GM18499 (cell line): ENCODE results near the gene MGAT4A.
A peak's percentile ranks its signal among the peaks of the same experiment; 100 is the strongest.
"Not testable (repeated sequence)": the region's sequence is repeated elsewhere in the genome, so short reads cannot be mapped to it uniquely, and the experiment has no call there.

Source experiments
- ATAC-seq: cut with Tn5 transposase; IDR thresholded peaks from one replicate; pipeline ENCODE4 v1.9.1; 2021; ENCODE audit warnings: moderate number of reproducible peaks; ENCODE audit not compliant: insufficient read depth, unreplicated experiment

MGAT4A gene

GRCh38 chr2:98731894-98732349 is 990 bp upstream of the MGAT4A start:
- no peak for ATAC-seq

DNA sequence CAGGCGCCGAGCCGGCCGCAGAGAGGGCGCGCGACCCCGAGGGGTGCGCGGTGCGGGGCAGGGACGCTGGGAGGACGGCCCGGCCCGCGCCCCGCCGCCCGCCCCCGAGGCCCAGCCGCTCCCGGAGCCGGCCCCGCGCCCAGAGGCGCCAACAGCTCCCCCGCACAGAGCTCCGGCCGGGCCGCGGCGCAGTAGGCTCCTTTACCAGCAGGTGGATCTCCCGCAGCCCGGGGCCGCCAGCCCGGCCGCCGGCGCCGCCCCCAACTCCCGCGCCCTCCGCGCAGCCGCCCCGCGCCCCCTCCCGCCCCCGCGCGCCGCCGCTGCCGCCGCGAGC is 258 bp downstream of the MGAT4A start:
- ATAC-seq: peak; percentile 26

GRCh38 chr2:98730053-98730706 is 752 bp downstream of the MGAT4A start:
- no peak for ATAC-seq

GRCh38 chr2:98729652-98730051 is 1.3 kb downstream of the MGAT4A start:
- no peak for ATAC-seq

- not testable (repeated sequence) for ATAC-seq
Measured at GRCh38 chr2:98728088-98728718, 2.7 kb downstream of the MGAT4A start.

GRCh38 chr2:98727369-98728087 is 3.4 kb downstream of the MGAT4A start:
- ATAC-seq: no peak

GRCh38 chr2:98726735-98727368 is 4.1 kb downstream of the MGAT4A start:
- no peak for ATAC-seq

GRCh38 chr2:98726205-98726604 is 4.7 kb downstream of the MGAT4A start:
- ATAC-seq: no peak

GRCh38 chr2:98720286-98720685 is 10.6 kb downstream of the MGAT4A start:
- ATAC-seq: no peak

DNA sequence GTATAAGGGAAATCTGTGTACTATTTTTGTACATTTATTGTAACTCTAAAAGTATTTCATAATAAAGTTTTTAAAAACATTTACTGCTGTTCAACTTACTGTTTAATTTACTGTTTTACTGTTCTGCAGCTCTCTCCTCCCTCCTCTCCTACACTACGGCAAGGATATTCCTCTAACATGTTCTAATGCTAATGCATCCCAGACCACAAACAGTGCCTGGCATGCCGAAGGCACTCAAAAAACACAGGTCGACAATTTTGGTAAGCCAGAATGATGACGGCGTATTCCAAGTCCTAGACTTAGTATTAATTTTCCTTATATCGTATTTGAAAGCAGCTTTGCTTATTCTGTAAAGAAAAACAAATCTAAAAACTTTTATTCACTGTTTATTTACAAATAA is 13.3 kb downstream of the MGAT4A start:
- ATAC-seq: no peak

GRCh38 chr2:98716786-98717185 is 14.1 kb downstream of the MGAT4A start:
- no peak for ATAC-seq

GRCh38 chr2:98715812-98716451 is 15.0 kb downstream of the MGAT4A start:
- ATAC-seq: no peak

DNA sequence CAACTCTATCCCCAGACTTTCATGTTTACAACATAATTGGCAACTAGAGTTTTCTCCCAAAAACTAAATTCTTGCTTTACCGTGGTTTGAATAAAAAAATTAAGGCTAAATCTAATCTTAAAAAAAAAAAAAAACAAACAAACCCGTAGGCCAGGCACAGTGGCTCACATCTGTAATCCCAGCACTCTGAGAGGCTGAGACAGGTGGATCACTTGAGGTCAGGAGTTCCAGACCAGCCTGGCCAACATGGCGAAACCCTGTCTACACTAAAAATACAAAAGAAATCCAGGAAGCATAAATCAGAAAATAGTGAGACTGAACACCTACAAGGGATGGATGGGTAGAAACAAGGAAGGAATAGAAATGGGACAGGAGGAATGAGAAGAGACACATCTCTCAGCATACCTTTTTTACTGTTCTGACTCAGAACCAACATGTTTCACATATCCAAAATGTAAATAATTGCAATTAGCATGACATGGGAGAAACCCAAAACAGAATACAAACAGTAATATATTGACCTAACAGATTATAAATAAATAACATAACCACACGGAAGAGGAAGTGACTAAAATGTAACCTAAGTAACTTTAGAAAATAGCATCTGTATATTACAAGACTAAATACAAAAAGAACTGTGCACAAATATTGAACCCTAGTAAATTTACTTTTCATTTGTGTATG is 17.5 kb downstream of the MGAT4A start:
- peak; percentile 82 for ATAC-seq

- ATAC-seq: no peak
Measured at GRCh38 chr2:98712145-98712544, 18.8 kb downstream of the MGAT4A start.

- ATAC-seq: no peak
Measured at GRCh38 chr2:98711506-98711905, 19.4 kb downstream of the MGAT4A start.

- ATAC-seq: no peak
Measured at GRCh38 chr2:98710734-98711133, 20.2 kb downstream of the MGAT4A start.

DNA sequence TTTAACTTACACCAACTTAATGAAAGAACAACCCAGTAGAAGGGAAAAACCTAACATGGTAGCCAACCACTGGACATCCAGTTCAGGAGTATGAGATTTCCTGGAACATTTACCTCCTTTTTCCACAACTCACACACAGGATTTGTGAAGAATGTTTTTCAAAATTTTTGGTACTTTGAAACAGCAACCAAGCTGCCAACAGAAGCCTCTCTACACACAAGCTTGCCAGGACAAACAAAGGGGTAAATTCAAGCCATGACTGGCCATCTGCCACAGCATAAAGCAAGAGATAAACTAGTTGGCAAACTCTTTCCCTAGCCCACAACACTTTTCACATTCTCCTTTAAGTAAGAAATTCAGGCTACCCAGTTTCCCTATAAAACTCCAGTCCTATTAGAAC is 21.4 kb downstream of the MGAT4A start:
- no peak for ATAC-seq

DNA sequence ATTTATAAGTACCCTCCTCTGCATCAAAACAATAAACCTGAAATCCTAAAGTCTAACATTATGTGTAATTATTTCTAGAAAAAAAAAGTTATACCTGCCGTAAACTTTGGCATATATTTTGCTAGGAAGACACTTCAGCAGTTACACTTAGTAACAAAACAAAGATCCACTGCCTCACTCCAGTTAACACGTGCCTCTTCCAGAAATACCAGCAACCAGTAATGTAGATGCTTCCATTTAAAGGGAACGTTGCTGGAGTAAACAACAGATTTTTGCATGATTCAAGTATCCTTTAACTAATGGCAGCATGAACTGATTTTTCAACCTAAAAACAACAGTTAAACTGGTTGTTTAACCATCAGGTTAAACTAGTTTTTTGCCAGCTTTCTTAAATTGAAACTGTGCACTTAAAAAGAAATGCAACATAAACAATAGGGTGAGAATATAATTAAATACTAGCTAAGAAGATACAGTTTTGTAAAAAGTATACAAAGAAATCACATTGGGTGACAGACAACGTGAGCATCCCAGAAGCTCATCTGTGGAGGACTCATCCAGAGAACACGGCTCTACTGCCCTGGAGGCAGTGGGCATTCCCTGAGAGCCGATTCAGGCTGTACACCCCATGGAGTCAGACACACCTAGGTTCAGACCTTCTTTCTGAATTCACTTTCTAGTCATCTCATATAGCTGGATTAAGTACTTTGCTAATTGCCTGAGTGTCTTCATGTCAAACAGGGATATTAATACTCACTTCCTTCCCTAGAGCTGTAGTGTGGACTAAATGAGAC is 22.3 kb downstream of the MGAT4A start:
- no peak for ATAC-seq

- ATAC-seq: no peak
Measured at GRCh38 chr2:98706591-98706990, 24.3 kb downstream of the MGAT4A start.

- no peak for ATAC-seq
Measured at GRCh38 chr2:98705333-98705617, 25.7 kb downstream of the MGAT4A start.
